IgD-negative memory B cell (primary cell): Measurements from ENCODE around the gene FERMT3. TPM values are rescaled to one million over a fixed set of nuclear protein-coding genes. Genes with fewer than 3 reads are reported as not detected.
A peak's percentile ranks its signal among the peaks of the same experiment; 100 is the strongest.

ENCODE experiments used
- H3K27ac Mint-ChIP-seq, 3 donors: one replicate each; pipeline ENCODE4 v1.8.0; 2020 to 2022; ENCODE audit warnings: mild to moderate bottlenecking in 3 of 3, mixed read lengths in 3 of 3, moderate library complexity in 1 of 3
- H3K27me3 Mint-ChIP-seq: one replicate; pipeline ENCODE4 v1.8.0; 2021; ENCODE audit warnings: mixed read lengths
- H3K36me3 Mint-ChIP-seq: one replicate; pipeline ENCODE4 v1.8.0; 2020; ENCODE audit warnings: mild to moderate bottlenecking, mixed read lengths
- H3K4me1 Mint-ChIP-seq, 3 donors: one replicate each; pipeline ENCODE4 v1.8.0; 2020 to 2022; ENCODE audit warnings: mixed read lengths in 3 of 3, mild to moderate bottlenecking in 1 of 3
- H3K4me3 Mint-ChIP-seq, 4 donors: one replicate each; pipeline ENCODE4 v1.8.0; 2020 to 2022; ENCODE audit warnings: mild to moderate bottlenecking in 4 of 4, mixed read lengths in 4 of 4, moderate library complexity in 3 of 4
- H3K9me3 Mint-ChIP-seq, 3 donors: one replicate each; pipeline ENCODE4 v1.8.0; 2020 to 2021; ENCODE audit warnings: mixed read lengths in 3 of 3, mild to moderate bottlenecking in 1 of 3
- polyA plus RNA-seq: library from polyadenylated mRNA; unstranded; fragments of 300-500 nt; fragmentation: Illumina TruSeq; gene quantifications from one replicate; pipeline ENCODE4 v1.2.3, GENCODE V29; 2021

Gene FERMT3
- polyA plus RNA-seq, 1 donor from 2014 or later: 149 TPM

GRCh38 chr11:64222651-64223000 is 16.1 kb downstream of the FERMT3 start:
- no peaks in the 10 kb centered on the region for H3K9me3 Mint-ChIP-seq
- H3K27ac Mint-ChIP-seq: peak overlapping the region in 1 of 3 donors; percentile 58
- H3K4me1 Mint-ChIP-seq: peaks cover 6 to 12% (median 12%) of the 10 kb centered on the region in 3 donors
- no peaks in the 10 kb centered on the region for H3K36me3 Mint-ChIP-seq
- no peaks in the 10 kb centered on the region for H3K27me3 Mint-ChIP-seq
- H3K4me3 Mint-ChIP-seq: no peak overlapping the region

DNA sequence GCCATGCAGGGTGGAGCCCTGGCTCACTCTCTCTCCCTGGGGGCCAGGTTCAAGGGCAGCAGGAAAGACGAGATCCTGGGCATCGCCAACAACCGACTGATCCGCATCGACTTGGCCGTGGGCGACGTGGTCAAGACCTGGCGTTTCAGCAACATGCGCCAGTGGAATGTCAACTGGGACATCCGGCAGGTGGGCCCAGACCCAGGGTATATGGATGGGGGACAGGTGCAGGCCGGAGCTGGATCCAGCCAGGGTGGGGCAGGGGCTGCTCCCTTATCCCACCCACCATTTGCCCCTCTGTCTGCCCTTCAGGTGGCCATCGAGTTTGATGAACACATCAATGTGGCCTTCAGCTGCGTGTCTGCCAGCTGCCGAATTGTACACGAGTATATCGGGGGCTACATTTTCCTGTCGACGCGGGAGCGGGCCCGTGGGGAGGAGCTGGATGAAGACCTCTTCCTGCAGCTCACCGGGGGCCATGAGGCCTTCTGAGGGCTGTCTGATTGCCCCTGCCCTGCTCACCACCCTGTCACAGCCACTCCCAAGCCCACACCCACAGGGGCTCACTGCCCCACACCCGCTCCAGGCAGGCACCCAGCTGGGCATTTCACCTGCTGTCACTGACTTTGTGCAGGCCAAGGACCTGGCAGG is 16.6 kb downstream of the FERMT3 start:
- Mint-ChIP-seq H3K4me3 (no peak overlapping the region), H3K36me3 (no peaks in the 10 kb centered on the region), H3K27ac (peak overlapping the region in 2 of 3 donors; percentile 35 to 58), H3K9me3 (no peaks in the 10 kb centered on the region), H3K4me1 (peaks cover 8 to 13% (median 12%) of the 10 kb centered on the region in 3 donors), H3K27me3 (no peaks in the 10 kb centered on the region)

DNA sequence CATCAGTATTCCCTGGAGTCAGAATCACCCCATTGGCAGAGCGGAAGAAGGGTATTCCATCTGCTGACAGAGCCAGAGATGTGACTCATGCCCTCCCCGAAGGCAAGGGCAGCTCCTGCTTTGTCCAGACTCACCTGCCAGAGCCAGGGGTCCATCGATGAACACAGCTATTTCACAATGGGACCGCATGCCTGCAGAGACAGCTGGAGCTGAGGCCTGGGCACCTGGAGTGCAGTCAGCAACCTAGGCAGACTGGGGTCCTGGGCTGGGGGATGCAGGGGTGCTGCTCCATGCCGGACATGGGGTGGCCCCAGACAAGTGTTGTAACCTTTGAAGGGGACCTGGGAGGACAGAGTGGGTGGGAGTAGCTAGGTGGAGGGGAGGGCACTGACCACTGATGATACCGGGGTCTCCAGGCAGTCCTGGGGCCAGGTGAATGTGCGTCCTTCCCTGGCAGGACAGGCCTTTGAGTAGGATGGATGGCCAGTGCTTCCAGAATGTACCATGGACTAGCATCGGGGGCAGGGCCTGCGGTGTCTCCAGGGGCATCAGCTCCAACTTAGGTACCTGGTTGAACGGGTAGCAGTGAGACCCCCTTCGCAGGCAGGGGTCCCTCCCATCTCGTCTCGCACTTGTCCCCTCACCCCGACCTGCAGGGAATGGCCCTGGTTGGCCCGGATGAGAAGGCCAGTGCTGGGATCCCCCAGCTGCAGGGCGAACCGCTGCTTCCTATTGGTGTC is 17.8 kb downstream of the FERMT3 start:
- no peaks in the 10 kb centered on the region for H3K36me3 Mint-ChIP-seq
- no peaks in the 10 kb centered on the region for H3K9me3 Mint-ChIP-seq
- no peaks in the 10 kb centered on the region for H3K27me3 Mint-ChIP-seq
- H3K4me3 Mint-ChIP-seq: peak overlapping the region in 3 of 4 donors; percentile 74 to 98 (median 95)
- H3K27ac Mint-ChIP-seq: peak overlapping the region; percentile 81 to 95 (median 91)
- peaks cover 12 to 16% (median 14%) of the 10 kb centered on the region in 3 donors for H3K4me1 Mint-ChIP-seq

DNA sequence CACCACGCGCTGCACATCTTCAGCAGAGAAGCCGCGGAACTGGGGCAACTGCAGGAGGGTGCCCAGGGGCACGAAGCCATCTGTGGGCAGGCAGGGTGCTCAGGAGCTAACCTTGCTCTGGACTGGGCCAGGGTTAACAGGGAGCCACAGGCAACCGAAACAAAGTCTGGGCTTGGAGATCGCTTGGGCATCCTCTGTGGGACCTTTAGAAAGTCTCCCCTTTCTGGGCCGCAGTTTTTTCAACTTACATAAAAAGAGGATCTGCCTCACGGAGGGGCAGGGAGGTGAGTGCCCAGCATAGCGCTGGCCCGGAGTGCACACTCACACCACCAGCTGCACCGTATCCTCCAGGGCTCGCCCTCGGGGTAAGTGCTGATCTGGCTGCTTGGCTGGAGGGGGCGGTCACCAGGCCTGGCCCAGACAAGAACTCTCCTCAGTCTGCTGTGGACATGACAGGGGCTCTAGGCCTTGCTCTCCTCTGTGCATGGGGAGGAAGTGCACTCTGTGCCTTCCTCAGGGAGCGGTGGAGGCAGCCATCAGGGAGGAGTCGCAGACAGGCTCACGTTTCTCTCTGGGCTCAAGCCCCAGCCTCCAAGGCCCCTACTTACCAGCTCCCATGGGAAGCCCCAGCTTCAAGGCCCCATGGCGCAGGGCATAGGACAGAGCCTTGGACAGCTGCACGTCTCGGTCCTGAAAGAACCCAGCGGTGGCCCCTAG is 18.5 kb downstream of the FERMT3 start:
- peak overlapping the region; percentile 81 to 95 (median 91) for H3K27ac Mint-ChIP-seq
- no peaks in the 10 kb centered on the region for H3K9me3 Mint-ChIP-seq
- peaks cover 14 to 22% (median 20%) of the 10 kb centered on the region in 3 donors for H3K4me1 Mint-ChIP-seq
- H3K36me3 Mint-ChIP-seq: no peaks in the 10 kb centered on the region
- peak overlapping the region; percentile 93 to 98 (median 96) for H3K4me3 Mint-ChIP-seq
- no peaks in the 10 kb centered on the region for H3K27me3 Mint-ChIP-seq

DNA sequence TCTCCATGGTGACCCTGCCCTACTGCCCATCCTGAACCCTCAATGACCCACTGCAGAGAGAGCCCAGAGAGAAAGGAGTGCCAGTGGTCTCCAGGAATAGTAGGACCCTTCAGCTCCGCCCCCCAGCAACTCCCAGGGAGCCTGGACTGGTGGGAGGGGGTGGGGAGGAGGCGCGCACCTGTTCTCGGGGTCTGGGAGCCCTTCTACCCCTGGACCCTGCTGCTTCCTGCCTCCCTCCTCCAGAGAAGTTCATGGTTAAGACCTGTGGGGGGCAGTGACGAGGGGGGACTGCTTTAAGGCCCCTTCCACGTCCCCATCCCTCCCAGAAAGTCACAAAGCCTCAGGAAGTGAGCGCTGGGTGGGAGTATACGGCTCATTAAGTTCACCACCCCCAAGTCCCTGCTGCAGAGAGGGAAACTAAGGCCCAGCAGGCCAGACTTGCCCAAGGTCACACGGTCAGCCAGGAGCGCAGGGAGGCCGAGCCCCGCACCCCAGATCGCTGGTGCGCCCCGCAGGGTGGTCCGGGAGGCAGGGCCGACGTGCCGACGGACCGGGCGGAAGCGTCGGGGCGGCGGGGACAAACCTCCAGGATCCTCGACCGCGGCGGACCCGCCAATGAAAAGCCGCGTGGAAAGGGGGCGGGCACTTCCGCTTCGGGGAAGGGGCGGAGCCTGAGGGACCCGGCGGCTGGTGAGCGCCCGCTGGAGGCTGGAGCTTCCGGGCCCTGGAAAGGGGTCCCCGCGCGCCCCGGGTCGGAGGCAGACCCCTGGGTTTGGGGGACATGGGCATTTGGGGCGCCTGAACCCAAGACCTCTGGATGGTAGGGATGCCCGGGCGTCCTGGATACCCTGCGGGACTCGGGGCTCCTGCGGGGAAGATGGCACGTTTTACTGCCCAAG is 19.3 kb downstream of the FERMT3 start, which contains the start of the genes NUDT22 and TRPT1:
TSS of gene NUDT22 (plus strand) at position 667 of the 899 bp plus-strand sequence. CDS start 379 bp downstream, outside the sequence.
TSS of gene TRPT1 (minus strand) at position 579 of the 899 bp plus-strand sequence. CDS start at position 253, 326 bp downstream.
- no peaks in the 10 kb centered on the region for H3K27me3 Mint-ChIP-seq

DNA sequence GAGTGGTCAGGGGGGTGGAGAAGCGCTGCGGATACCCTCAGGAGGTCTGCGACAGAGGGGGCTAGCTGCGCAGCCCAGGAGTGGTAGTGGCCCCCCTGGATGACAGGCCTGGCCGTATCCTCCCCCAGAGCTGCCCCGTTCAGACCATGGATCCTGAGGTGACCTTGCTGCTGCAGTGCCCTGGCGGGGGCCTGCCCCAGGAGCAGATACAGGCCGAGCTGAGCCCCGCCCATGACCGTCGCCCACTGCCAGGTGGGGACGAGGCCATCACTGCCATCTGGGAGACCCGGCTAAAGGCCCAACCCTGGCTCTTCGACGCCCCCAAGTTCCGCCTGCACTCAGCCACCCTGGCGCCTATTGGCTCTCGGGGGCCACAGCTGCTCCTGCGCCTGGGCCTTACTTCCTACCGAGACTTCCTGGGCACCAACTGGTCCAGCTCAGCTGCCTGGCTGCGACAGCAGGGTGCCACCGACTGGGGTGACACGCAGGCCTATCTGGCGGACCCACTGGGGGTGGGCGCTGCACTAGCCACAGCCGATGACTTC is 20.1 kb downstream of the FERMT3 start:
- Mint-ChIP-seq H3K36me3 (no peaks in the 10 kb centered on the region), H3K4me1 (peaks cover 17 to 26% (median 24%) of the 10 kb centered on the region in 3 donors), H3K27ac (peak overlapping the region; percentile 53 to 91 (median 86)), H3K9me3 (no peaks in the 10 kb centered on the region), H3K4me3 (peak overlapping the region; percentile 93 to 98 (median 96)), H3K27me3 (no peaks in the 10 kb centered on the region)

More for the DNA sequence above, 19.3 kb downstream of the FERMT3 start, which contains the start of the genes NUDT22 and TRPT1:
- peak within 1 kb of the TSS; percentile 91 to 95 (median 94) for H3K27ac Mint-ChIP-seq
- peaks cover 15 to 26% (median 20%) of the 10 kb centered on the region in 3 donors for H3K4me1 Mint-ChIP-seq
- H3K4me3 Mint-ChIP-seq: peak within 1 kb of the TSS; percentile 93 to 98 (median 96)
- H3K36me3 Mint-ChIP-seq: no peaks in the 10 kb centered on the region
- H3K9me3 Mint-ChIP-seq: no peaks in the 10 kb centered on the region

- H3K4me1 Mint-ChIP-seq: peaks cover 22 to 30% (median 26%) of the 10 kb centered on the region in 3 donors
- no peaks in the 10 kb centered on the region for H3K36me3 Mint-ChIP-seq
- H3K4me3 Mint-ChIP-seq: peak overlapping the region; percentile 93 to 98 (median 96)
- H3K27ac Mint-ChIP-seq: peak overlapping the region; percentile 76 to 91 (median 86)
- no peaks in the 10 kb centered on the region for H3K9me3 Mint-ChIP-seq
- H3K27me3 Mint-ChIP-seq: no peaks in the 10 kb centered on the region
Observed at GRCh38 chr11:64227405-64227956, 21.0 kb downstream of the FERMT3 start.

DNA sequence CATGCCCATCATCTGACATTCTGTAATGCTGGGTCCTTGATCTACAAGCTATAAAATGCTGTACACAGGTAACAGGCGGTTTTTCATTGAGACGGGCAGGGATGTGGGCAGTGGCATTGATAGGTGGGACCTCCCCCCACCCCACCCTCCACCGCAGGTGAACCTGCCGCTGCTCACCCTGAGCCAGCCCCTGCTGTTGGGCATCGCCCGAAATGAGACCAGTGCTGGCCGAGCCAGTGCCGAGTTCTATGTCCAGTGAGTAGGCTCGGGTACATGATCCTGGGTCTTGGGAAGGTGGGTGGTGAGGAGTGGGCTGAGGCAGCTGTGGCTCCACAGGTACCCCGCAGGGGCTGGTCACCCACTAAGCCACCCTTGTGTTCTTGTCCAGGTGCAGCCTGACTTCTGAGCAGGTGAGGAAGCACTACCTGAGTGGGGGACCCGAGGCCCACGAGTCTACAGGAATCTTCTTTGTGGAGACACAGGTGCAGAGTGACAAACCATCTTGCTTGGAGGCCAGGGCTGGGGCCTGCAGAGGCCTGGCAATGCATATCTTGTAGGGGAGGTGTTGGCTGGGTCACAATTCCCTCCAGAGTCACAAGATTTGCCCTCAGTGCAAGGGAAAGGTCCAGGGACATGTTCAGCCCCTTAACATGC is 22.7 kb downstream of the FERMT3 start:
- Mint-ChIP-seq H3K27me3 (no peaks in the 10 kb centered on the region), H3K36me3 (no peaks in the 10 kb centered on the region), H3K9me3 (no peaks in the 10 kb centered on the region)

DNA sequence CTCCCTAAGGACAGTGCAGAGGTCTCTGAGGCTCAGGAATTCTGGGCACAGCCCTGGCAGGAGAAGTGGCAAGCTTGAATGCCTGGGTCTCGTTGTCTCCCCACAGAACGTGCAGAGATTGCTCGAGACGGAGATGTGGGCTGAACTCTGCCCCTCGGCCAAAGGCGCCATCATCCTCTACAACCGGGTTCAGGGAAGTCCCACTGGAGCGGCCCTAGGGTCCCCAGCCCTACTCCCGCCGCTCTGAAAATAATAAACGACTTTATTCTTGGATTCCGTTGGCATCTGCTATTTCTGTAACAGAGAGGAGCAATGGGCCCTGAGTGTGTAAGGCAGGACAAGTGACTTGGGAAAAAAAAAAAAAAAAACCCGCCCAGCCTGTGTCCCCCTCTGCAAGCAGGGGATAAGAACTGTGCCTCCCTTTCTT is 23.2 kb downstream of the FERMT3 start:
- H3K4me3 Mint-ChIP-seq: peak overlapping the region; percentile 88 to 98 (median 96)
- no peaks in the 10 kb centered on the region for H3K36me3 Mint-ChIP-seq
- peaks cover 24 to 34% (median 26%) of the 10 kb centered on the region in 3 donors for H3K4me1 Mint-ChIP-seq
- peak overlapping the region; percentile 97 to 99 (median 97) for H3K27ac Mint-ChIP-seq
- H3K27me3 Mint-ChIP-seq: no peaks in the 10 kb centered on the region
- no peaks in the 10 kb centered on the region for H3K9me3 Mint-ChIP-seq

More for the DNA sequence above, 22.7 kb downstream of the FERMT3 start:
- Mint-ChIP-seq H3K4me3 (peak overlapping the region; percentile 54 to 98 (median 92)), H3K27ac (peak overlapping the region; percentile 62 to 99 (median 97)), H3K4me1 (peaks cover 24 to 34% (median 26%) of the 10 kb centered on the region in 3 donors)

GRCh38 chr11:64230171-64230984 is 23.9 kb downstream of the FERMT3 start, which contains the start of gene DNAJC4:
Gene DNAJC4 (plus strand): TSS chr11:64230548. CDS start chr11:64230855, 307 bp downstream.
- H3K9me3 Mint-ChIP-seq: no peaks in the 10 kb centered on the region
- H3K4me3 Mint-ChIP-seq: peak within 1 kb of the TSS; percentile 88 to 98 (median 96)
- peak within 1 kb of the TSS; percentile 97 to 99 (median 97) for H3K27ac Mint-ChIP-seq
- peaks cover 1% of the 10 kb centered on the region for H3K36me3 Mint-ChIP-seq
- H3K27me3 Mint-ChIP-seq: no peaks in the 10 kb centered on the region
- H3K4me1 Mint-ChIP-seq: peaks cover 22 to 34% (median 24%) of the 10 kb centered on the region in 3 donors

DNA sequence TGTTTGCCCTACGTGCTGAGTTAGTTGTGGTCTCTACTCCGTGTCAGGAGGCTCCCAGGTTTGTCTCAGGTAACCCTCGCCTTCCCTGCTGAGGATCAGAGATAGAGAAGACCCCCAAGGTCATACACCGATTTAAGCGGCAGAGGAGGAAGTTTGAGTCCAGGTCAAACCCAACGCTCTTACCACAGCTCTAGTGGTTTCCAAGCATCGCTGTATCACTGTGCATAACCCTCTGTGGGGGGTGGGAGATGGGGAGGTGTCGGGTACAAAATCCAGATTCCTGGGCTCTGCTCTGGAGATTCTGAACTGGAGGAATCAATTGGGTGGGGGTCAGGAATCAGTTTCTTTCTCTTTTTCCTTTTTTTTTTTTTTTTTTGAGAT is 24.5 kb downstream of the FERMT3 start:
- Mint-ChIP-seq H3K27me3 (no peaks in the 10 kb centered on the region), H3K36me3 (peaks cover 2% of the 10 kb centered on the region)

DNA sequence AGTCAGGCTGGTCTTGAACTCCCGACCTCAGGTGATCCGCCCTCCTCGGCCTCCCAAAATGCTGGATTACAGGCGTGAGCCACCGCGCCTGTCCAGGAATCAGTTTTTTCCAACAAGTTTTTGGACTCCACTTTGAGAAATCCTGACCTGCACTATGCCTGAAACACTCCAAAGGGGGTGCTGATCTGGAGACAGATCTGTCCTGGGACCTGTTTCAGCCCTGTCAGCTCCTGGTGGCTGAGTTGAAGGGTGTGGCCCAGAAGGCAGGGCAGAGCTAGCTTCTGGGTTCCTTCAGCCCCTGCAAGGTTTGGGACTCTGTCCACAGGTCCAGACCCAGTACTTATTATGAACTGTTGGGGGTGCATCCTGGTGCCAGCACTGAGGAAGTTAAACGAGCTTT is 25.0 kb downstream of the FERMT3 start:
- H3K4me3 Mint-ChIP-seq: peak overlapping the region; percentile 64 to 98 (median 86)
- peaks cover 2% of the 10 kb centered on the region for H3K36me3 Mint-ChIP-seq
- H3K4me1 Mint-ChIP-seq: peaks cover 26 to 39% (median 26%) of the 10 kb centered on the region in 3 donors
- peak overlapping the region; percentile 31 to 99 (median 97) for H3K27ac Mint-ChIP-seq
- H3K27me3 Mint-ChIP-seq: no peaks in the 10 kb centered on the region
- no peaks in the 10 kb centered on the region for H3K9me3 Mint-ChIP-seq

More for the DNA sequence above, 24.5 kb downstream of the FERMT3 start:
- no peaks in the 10 kb centered on the region for H3K9me3 Mint-ChIP-seq
- H3K4me1 Mint-ChIP-seq: peaks cover 26 to 39% (median 26%) of the 10 kb centered on the region in 3 donors
- peak overlapping the region; percentile 88 to 98 (median 96) for H3K4me3 Mint-ChIP-seq
- peak overlapping the region; percentile 97 to 99 (median 97) for H3K27ac Mint-ChIP-seq
